ENCODE measurements around the gene KIF26B. TPM values are rescaled to one million over a fixed set of nuclear protein-coding genes. Genes with fewer than 3 reads are reported as not detected.

The KIF26B gene
- total RNA-seq, 1 donor from 2014 or later = 0.49 TPM

GRCh38 chr1:245404527-245404926 is 249.7 kb downstream of the KIF26B start:
- no peaks in the 10 kb centered on the region for H3K27me3 ChIP-seq
- intact Hi-C loops (cut with DNase I) = no loop called here
- no peaks in the 10 kb centered on the region for H3K4me1 ChIP-seq
- DNase-seq (ENCODE audit: extremely low spot score in 2 of 2) = no peak
- no peak overlapping the region for H3K27ac ChIP-seq
- H3K9me3 ChIP-seq = no peaks in the 10 kb centered on the region
- TF ChIP-seq, protein P1, sequence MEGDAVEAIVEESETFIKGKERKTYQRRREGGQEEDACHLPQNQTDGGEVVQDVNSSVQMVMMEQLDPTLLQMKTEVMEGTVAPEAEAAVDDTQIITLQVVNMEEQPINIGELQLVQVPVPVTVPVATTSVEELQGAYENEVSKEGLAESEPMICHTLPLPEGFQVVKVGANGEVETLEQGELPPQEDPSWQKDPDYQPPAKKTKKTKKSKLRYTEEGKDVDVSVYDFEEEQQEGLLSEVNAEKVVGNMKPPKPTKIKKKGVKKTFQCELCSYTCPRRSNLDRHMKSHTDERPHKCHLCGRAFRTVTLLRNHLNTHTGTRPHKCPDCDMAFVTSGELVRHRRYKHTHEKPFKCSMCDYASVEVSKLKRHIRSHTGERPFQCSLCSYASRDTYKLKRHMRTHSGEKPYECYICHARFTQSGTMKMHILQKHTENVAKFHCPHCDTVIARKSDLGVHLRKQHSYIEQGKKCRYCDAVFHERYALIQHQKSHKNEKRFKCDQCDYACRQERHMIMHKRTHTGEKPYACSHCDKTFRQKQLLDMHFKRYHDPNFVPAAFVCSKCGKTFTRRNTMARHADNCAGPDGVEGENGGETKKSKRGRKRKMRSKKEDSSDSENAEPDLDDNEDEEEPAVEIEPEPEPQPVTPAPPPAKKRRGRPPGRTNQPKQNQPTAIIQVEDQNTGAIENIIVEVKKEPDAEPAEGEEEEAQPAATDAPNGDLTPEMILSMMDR (IDR thresholded peaks at IDR 0.05) = no peak
- TF ChIP-seq POLR2A (IDR thresholded peaks at IDR 0.05) = no peak
- H3K36me3 ChIP-seq = no peaks in the 10 kb centered on the region
- H3K4me3 ChIP-seq = no peak overlapping the region

GRCh38 chr1:245404952-245405351 is 250.2 kb downstream of the KIF26B start:
- Histone ChIP-seq H3K4me1 (no peaks in the 10 kb centered on the region), H3K4me3 (no peak overlapping the region), H3K36me3 (no peaks in the 10 kb centered on the region), H3K9me3 (no peaks in the 10 kb centered on the region), H3K27ac (no peak overlapping the region), H3K27me3 (no peaks in the 10 kb centered on the region)
- intact Hi-C loops (cut with DNase I) = no loop called here
- TF ChIP-seq POLR2A (IDR thresholded peaks at IDR 0.05) = no peak
- TF ChIP-seq POLR2AphosphoS5 (IDR thresholded peaks at IDR 0.05; ENCODE audit: insufficient read depth in 1 of 2, low read depth in 1 of 2) = no peak
- TF ChIP-seq, protein P1 (IDR thresholded peaks at IDR 0.05) = no peak
- no peak for DNase-seq (ENCODE audit: extremely low spot score in 2 of 2)

GRCh38 chr1:245406426-245406825 is 251.6 kb downstream of the KIF26B start:
- Histone ChIP-seq H3K36me3 (no peaks in the 10 kb centered on the region), H3K9me3 (no peaks in the 10 kb centered on the region), H3K27me3 (no peaks in the 10 kb centered on the region), H3K4me3 (no peak overlapping the region), H3K27ac (no peak overlapping the region), H3K4me1 (no peaks in the 10 kb centered on the region)
- DNase-seq (ENCODE audit: extremely low spot score in 2 of 2) = no peak
- intact Hi-C loops (cut with DNase I) = no loop called here
- TF ChIP-seq, protein P1 (IDR thresholded peaks at IDR 0.05) = no peak
- TF ChIP-seq POLR2AphosphoS5 (IDR thresholded peaks at IDR 0.05; ENCODE audit: insufficient read depth in 1 of 2, low read depth in 1 of 2) (no peak), POLR2A (IDR thresholded peaks at IDR 0.05) (no peak)

DNA sequence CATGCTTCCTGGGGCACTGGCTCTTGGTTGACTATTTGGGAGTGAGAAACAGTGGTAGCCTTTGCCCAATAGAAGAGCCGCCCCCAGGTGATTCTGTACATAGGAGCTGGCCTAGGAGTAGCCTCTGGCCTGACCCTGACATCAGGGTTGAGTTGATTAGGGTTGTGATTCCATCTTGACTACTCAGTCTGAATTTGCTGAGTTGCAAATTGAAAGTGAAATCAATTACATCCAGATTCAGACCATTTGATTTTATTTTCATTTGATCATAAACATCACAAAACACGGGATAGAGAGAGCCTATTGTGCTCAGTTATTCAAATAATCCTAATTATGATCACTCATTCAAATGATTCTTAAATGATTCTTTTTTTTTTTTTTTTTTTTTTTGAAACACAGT is 253.2 kb downstream of the KIF26B start:
- H3K9me3 ChIP-seq = no peaks in the 10 kb centered on the region
- no peak overlapping the region for H3K27ac ChIP-seq
- DNase-seq (ENCODE audit: extremely low spot score in 2 of 2) = no peak
- intact Hi-C loops (cut with DNase I) = no loop called here
- H3K27me3 ChIP-seq = no peaks in the 10 kb centered on the region
- H3K4me1 ChIP-seq = no peaks in the 10 kb centered on the region
- H3K4me3 ChIP-seq = no peak overlapping the region
- no peaks in the 10 kb centered on the region for H3K36me3 ChIP-seq
- TF ChIP-seq, protein P1 (IDR thresholded peaks at IDR 0.05) = no peak
- no peak for TF ChIP-seq POLR2AphosphoS5 (IDR thresholded peaks at IDR 0.05; ENCODE audit: insufficient read depth in 1 of 2, low read depth in 1 of 2)
- no peak for TF ChIP-seq POLR2A (IDR thresholded peaks at IDR 0.05)

- Histone ChIP-seq H3K27me3 (no peaks in the 10 kb centered on the region), H3K4me3 (no peak overlapping the region), H3K9me3 (no peaks in the 10 kb centered on the region), H3K27ac (no peak overlapping the region), H3K4me1 (no peaks in the 10 kb centered on the region), H3K36me3 (no peaks in the 10 kb centered on the region)
- DNase-seq (ENCODE audit: extremely low spot score in 2 of 2) = no peak
- intact Hi-C loops (cut with DNase I) = no loop called here
- TF ChIP-seq POLR2AphosphoS5 (IDR thresholded peaks at IDR 0.05; ENCODE audit: insufficient read depth in 1 of 2, low read depth in 1 of 2) = no peak
- no peak for TF ChIP-seq POLR2A (IDR thresholded peaks at IDR 0.05)
Measured at GRCh38 chr1:245409341-245410195, 254.8 kb downstream of the KIF26B start.
